Hematopoietic multipotent progenitor cell (in vitro differentiated cells): ENCODE results near the gene BSG. TPM values are rescaled to one million over a fixed set of nuclear protein-coding genes. Genes with fewer than 3 reads are reported as not detected.
"Not testable (repeated sequence)": the region's sequence is repeated elsewhere in the genome, so short reads cannot be mapped to it uniquely, and the experiment has no call there.

Experiments
- DNase-seq, 3 donors: peaks; one replicate each; pipeline ENCODE4 v3.0.0-alpha.2; 2011 to 2015; ENCODE audit warnings: low read depth in 2 of 3, low spot score in 2 of 3
- total RNA-seq: library from RNA; depleted of rRNA; stranded (reverse); fragments of >200 nt; gene quantifications from one replicate; pipeline ENCODE4 v1.2.3, GENCODE V29; 2012

The BSG gene
- total RNA-seq, 1 donor, result 254 TPM

DNA sequence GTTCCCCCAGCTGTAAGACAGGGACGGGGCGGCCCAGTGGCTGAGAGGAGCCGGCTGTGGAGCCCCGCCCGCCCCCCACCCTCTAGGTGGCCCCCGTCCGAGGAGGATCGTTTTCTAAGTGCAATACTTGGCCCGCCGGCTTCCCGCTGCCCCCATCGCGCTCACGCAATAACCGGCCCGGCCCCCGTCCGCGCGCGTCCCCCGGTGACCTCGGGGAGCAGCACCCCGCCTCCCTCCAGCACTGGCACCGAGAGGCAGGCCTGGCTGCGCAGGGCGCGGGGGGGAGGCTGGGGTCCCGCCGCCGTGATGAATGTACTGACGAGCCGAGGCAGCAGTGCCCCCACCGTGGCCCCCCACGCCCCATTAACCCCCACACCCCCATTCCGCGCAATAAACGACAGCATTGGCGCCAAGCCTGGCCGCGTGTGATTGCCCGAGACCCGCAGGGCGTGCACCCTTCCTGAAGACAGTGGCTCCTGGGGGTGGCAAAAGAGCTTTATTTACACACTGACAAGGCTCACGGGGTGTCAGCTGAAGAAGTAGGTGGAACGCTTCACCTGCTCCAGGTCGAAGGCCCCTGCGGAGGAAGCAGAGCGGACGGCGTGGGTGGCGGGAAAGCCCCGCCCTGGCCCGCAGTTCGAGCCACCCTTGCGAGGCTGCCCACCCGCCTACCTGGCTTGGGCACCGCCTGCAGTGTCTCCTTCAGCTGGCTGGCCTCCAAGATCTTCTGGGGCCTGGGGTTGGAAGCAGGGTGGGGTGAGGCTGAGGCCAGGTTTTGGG is 44.5 kb downstream of the BSG start:
- no peak for DNase-seq

DNA sequence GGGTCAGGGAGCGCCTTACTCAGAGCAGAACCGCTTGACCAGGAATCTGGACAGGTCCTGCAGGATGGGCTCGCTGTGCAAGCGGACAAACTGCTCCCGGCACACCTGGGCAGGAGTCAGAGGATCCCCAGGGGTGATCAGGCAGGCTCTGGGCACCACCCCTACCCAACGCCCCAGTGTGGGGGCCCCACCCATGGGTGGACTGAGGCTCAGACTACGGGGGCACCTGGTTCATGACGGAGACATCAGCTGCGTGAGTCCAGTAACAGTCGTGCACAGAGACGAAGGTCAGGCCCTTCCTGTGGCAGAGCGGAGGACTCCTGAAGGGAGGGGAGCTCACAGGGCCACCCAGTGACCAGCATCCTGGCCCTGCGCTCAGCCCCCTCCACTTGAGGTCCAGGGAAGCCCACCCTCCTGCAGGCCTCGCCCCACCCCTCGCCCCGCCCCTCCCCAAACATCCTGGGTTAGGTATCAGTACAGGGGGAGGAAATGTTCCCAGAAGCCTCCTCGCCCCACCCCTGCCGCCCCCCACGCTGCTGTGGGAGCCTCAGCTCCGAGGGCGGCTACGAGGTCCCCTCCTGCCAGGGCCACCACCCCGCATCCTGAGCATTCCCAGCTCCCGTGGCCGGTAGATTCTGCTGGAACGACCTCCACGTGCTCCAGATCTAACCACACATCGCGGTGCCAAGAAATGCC is 45.3 kb downstream of the BSG start:
- no peak for DNase-seq

GRCh38 chr19:618247-618619 is 45.8 kb downstream of the BSG start:
- no peak for DNase-seq

DNA sequence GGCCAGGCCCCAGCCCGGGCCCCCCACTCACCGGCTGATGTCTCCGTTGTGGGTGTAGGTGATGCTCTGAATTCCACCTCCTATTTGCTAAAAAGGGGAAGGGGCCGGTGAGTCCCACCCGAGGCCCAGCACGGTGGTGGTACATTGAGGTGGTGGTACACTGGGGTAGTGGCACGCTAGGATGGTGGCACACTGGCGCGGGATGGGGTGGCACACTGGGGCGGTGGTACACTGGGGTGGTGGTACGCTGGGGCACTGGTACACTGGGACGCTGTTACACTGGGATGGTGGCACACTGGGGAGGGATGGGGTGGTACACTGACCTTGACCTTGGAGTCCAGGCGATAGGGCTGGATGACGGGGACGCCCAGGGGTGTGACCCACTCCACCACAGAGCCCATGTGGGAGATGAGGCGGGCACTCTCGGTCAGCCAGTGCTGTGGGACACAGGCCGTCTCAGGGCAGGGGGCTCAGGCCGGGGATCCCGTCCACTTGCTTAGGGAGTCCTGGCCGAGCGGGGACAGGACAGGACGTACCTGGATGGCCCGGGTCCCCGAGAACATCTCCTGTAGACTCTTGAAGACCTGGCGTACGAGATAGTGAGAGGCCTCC is 46.4 kb downstream of the BSG start:
- DNase-seq, result no peak

- no peak for DNase-seq
Observed at GRCh38 chr19:619286-620002, 47.0 kb downstream of the BSG start.

GRCh38 chr19:620166-620862 is 47.9 kb downstream of the BSG start:
- DNase-seq, result no peak

- not testable (repeated sequence) for DNase-seq
Observed at GRCh38 chr19:621191-621590, 48.8 kb downstream of the BSG start.

DNA sequence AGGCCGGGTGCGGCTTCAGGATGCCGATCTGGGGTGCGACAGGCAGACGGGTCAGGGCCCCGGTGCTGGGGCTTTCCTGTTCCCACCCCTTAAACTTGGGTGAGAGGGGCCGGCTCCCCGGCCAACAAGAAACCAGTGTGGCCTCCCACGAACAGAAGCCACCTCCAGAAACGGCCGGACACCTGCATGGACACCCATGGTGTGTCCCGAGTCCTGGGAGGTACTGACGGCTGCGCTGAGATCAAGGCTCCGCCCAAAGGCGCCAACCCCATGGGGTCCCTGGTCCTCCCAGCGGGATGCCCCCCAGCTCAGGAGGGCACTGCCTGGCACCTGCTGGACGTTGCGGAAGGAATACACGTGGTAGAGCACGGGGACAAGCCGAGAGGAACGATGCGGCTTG is 49.4 kb downstream of the BSG start:
- DNase-seq, result no peak

DNA sequence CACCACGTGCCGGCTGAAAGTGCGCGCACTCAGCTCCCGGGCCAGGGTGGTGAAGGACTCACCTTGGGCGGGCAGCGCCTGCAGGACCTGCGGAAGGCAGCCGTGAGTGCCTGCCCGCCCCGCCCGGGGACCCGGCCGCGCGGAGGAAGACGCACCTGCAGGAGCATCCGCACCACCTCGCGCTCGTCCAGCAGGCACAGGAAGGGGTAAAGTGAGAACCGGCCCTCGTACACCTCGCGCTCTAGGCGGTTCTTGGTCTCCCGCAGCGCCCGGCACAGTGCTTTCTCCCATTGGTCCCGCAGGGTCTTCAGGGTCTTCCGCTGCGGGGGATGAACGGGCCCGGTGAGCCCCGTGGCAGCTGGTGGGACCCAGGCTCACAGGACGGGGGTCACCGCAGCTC is 50.3 kb downstream of the BSG start:
- DNase-seq, result no peak

- no peak for DNase-seq
Observed at GRCh38 chr19:623175-623916, 51.0 kb downstream of the BSG start.

DNA sequence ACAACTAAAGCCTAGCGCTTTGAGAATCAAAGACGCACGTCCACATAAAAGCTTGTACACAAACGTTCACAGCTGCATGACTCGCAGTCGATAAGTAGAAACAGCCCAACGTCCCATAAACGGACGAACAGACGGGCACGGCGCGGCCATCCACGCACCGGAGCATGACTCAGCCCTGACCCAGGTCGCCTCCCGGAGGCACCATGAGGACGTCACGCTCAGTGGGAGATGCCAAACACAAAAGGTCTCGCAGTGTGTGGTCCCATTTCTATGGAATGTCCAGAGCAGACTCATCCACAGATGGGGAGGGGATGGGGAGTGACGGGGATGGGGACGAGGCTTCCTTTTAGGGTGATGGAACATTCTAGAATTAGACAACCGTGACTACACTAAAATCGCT is 51.6 kb downstream of the BSG start:
- no peak for DNase-seq

DNA sequence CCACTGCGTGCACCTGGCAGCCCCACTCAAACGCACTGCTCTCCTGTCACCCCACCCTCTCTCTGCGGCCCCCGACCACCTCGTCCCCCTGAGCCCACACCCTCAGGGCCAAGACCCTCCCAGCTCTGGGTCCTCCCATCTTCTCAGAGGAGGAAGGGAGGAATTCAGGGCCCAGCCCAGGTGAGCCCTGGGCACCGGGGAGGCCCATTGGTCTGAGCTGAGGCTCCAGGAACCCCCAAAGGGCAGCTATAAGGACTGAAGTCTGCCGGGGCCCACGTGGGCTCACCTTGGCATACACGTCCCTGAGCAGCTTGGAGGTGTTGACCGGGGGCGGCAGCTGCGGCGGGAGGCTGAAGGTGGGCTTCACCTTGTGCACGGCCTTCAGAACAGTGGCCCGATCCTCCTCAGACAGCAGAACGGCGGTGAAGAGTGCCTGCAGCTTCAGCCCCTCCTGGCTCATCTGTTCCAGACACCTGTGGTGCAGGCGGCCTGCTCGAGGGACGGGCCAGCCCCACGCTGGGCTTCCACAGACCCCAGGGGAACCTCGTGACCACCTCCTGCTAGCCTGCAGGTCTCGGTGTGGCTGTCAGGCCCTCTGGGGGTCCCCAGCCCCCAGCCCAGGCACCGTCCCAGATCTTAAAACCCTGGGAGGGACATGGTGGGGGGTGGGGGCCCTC is 52.2 kb downstream of the BSG start:
- no peak for DNase-seq

GRCh38 chr19:625257-625656 is 52.9 kb downstream of the BSG start:
- DNase-seq, result no peak

DNA sequence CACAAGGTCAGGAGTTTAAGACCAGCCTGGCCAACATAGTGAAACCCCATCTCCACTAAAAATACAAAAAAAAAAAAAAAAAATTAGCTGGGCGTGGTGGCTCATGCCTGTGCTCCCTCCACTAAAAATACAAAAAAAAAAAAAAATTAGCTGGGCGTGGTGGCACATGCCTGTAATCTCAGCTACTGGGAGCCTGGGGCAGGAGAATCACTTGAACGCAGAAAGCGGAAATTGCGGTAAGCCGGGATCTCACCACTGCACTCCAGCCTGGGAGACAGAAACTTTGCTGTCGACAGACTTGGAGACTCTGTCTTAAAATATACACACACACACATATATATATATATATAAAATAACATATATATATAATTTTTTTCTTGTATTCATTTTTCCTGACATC is 54.2 kb downstream of the BSG start:
- not testable (repeated sequence) for DNase-seq

DNA sequence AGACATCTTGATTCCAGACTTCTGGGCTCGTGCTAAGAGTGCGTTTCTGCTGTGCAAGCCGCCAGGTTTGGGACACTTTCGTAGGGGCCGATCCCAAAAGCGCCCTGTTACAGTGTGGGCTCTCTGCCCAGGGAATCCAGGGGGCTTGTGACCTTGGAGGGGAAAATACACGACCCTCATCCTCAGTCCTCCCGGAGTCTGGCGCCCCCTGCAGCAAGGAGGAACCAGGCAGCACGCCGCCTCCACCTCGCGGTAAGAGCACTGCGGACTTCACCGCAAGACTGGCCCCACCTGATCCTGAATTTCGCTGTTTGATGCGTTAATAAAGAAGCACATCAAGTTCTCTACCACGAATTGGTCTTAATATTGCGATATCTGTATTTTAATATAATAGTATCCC is 55.8 kb downstream of the BSG start:
- DNase-seq, result no peak

DNA sequence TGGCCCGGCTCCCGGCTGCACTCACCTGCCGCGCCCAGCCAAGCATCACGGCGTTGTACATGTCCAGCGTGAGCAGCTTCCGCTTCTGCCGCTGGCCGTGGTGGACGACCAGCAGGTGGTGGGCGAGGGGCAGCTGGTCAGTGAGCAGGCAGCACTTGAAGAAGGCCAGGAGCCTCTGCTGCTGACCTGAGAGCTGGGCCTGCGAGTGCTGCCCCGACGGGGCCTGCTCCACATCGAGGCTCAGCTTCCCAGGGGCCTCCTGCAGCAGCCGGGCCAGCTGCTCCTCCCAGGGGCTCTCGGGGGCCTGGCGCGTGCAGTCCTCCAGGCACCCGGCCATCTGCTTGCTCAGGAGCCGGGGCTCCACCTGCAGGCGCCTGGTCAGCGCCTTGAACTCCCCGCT is 57.1 kb downstream of the BSG start:
- not testable (repeated sequence) for DNase-seq

DNA sequence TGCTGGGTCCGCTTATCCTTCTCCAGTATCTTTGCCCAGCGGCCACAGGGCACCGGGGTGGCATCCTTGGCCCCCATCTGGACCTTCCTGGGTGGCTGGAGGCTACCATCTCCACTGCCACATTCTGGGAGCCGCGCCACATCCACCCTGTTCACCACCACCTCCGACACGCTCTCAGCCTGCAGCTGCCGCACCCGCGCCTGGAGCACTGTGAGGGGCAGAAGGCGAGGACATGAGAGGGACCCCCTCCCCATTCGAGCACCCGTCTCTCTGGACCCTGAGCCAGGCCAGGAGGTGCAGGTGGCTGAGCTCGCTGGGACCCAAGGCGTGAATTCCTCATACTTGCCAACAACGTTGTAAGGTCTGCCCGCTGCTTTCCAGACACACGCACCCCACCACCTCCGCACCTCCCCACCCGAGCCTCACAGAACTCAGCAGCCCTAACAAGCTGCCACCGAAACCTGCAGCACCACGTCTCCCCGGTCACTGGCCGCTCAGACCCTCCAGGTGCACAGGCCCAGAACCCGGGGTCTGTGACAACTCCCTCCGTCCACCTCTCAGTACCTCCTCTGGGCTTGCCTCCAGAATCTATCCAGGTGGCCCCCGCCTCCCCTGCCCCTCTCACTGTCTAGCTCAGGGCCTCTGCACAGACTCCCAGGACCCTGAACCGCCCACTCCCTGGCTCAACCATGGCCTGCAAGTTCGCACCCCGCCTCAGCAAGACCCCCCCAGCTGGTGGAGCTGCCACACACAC is 57.7 kb downstream of the BSG start:
- no peak for DNase-seq

DNA sequence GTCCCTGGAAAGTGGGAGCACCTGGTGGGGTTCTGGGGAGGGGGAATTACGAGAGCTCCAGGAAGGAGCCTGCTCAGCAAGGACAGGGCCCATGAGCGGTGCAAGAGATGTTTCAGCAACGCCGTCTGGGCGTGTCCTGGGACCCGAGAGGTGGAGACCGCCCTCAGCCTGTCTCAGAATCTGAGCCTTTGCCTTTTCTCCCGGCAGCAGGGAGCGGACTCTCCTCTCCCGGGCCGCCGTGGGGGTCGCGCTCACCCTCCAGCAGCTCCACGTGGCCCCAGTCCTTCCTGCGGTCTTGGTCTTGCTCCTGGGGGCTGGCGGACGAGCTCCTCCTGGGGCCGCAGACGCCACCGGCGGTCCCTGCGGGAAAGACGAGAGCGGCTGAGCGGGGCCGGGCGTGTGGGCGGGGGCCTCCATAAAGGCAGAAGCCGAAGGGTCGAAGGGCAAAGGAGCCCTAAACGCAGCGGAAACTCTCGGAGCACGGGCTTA is 60.2 kb downstream of the BSG start:
- DNase-seq, result no peak
